Measurements from ENCODE around the gene DGKB.

DNA sequence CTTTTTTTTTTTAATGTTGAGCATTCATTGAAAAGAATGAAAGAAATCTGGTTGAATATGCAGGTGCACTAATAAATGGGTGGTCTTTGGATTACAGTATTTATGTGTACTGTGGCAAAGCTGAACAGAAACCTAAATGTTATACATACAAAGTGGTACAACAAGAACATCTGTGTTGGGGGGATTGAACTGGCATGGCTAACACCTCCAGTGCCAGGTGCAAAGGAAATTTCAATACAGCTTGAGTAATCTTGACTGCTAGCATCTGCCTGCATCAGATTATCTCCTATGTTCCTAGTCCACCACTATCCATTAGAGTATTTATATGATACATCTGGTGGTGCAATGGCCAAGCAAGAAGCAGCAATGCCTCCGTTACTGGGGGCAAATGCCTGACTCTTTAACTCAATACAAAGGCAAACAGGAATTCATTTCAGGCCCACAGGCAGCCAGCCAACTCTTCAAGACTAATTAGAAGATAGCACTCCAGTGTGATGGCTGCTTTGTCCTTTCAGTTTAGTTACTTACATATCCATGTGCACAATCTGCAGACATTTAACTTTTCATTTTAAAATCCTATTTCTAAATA lies 692.6 kb downstream of the DGKB start:
- TF ChIP-seq, protein P1, sequence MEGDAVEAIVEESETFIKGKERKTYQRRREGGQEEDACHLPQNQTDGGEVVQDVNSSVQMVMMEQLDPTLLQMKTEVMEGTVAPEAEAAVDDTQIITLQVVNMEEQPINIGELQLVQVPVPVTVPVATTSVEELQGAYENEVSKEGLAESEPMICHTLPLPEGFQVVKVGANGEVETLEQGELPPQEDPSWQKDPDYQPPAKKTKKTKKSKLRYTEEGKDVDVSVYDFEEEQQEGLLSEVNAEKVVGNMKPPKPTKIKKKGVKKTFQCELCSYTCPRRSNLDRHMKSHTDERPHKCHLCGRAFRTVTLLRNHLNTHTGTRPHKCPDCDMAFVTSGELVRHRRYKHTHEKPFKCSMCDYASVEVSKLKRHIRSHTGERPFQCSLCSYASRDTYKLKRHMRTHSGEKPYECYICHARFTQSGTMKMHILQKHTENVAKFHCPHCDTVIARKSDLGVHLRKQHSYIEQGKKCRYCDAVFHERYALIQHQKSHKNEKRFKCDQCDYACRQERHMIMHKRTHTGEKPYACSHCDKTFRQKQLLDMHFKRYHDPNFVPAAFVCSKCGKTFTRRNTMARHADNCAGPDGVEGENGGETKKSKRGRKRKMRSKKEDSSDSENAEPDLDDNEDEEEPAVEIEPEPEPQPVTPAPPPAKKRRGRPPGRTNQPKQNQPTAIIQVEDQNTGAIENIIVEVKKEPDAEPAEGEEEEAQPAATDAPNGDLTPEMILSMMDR (IDR thresholded peaks at IDR 0.05), result no peak
- no peak for TF ChIP-seq POLR2A (IDR thresholded peaks at IDR 0.05)
